Panc1 (cell line): Measurements from ENCODE around the gene TOGARAM2. TPM values are rescaled to one million over a fixed set of nuclear protein-coding genes. Genes with fewer than 3 reads are reported as not detected.

Experiments used
- ATAC-seq: fragments of 200-7000 bp; cut with Tn5 transposase; 2 replicates; pipeline ENCODE4 v1.9.1; 2020; ENCODE audit warnings: mild to moderate bottlenecking, moderate library complexity
- BruUV-seq: library from RNA; stranded (reverse); fragments of 400-500 nt; replicated peaks from 2 replicates; lab custom pipeline; 2021; lab: Mats Ljungman, UMichigan
- CTCF ChIA-PET: fragments of 300-600 bp; sonication (Branson Sonifier 250); formaldehyde crosslinking; loops from one replicate; lab custom pipeline; 2022; ENCODE audit warnings: antibody characterized with exemption; lab: Charles Lee
- POLR2A ChIA-PET: fragments of 300-600 bp; sonication (Branson Sonifier 250); formaldehyde crosslinking; loops from one replicate; lab custom pipeline; 2022; ENCODE audit warnings: antibody characterized with exemption; lab: Charles Lee
- DNase-seq: peaks from one replicate; pipeline ENCODE4 v3.0.0-alpha.2; 2010; ENCODE audit warnings: low read depth, low spot score
- H3K27ac ChIP-seq: 2 replicates; pipeline ENCODE4 v1.5.1; 2011; ENCODE audit warnings: mild to moderate bottlenecking, low read length, inconsistent platforms
- H3K27me3 ChIP-seq: fragments of 200-500 bp; sonication (Bioruptor generic); 2 replicates; pipeline ENCODE4 v1.6.0; 2014; ENCODE audit warnings: low read length, inconsistent platforms; ENCODE audit not compliant: control insufficient read depth, insufficient read depth
- H3K36me3 ChIP-seq: fragments of 200-500 bp; sonication (Bioruptor generic); 2 replicates; pipeline ENCODE4 v1.5.1; 2014; ENCODE audit warnings: inconsistent platforms, mild to moderate bottlenecking, low read length, moderate library complexity; ENCODE audit not compliant: control insufficient read depth, insufficient read depth
- H3K4me1 ChIP-seq: 2 replicates; pipeline ENCODE4 v1.5.1; 2011; ENCODE audit warnings: inconsistent platforms, mild to moderate bottlenecking, low read length, moderate library complexity; ENCODE audit not compliant: control insufficient read depth, insufficient read depth
- H3K4me3 ChIP-seq, 2 experiments: 2 replicates each; pipeline ENCODE4 v1.5.1; 2011 to 2012; ENCODE audit warnings: low read depth in 2 of 2, low read length in 2 of 2, mild to moderate bottlenecking in 2 of 2, inconsistent platforms in 1 of 2, moderate library complexity in 1 of 2
- H3K9me3 ChIP-seq: fragments of 200-500 bp; sonication (Bioruptor generic); 2 replicates; pipeline ENCODE4 v1.5.1; 2014; ENCODE audit warnings: low read depth, mild to moderate bottlenecking, inconsistent platforms, low read length, moderate library complexity; ENCODE audit not compliant: control insufficient read depth, insufficient read depth
- CTCF ChIP-seq: fragments of 450-650 bp; IDR thresholded peaks from 2 replicates; pipeline ENCODE4 v1.5.1; 2017; ENCODE audit warnings: mild to moderate bottlenecking
- POLR2AphosphoS5 ChIP-seq: IDR thresholded peaks from 2 replicates; pipeline ENCODE4 v1.6.1; 2012; ENCODE audit warnings: mild to moderate bottlenecking, low read depth, low read length, moderate library complexity
- REST ChIP-seq, 2 experiments: IDR thresholded peaks; 2 replicates each; pipeline ENCODE4 v1.6.1; 2011 to 2012; ENCODE audit warnings: low read depth in 2 of 2, control low read depth in 1 of 2, low read length in 1 of 2, mild to moderate bottlenecking in 1 of 2, moderate library complexity in 1 of 2; ENCODE audit not compliant: insufficient read depth in 1 of 2
- SIN3A ChIP-seq: IDR thresholded peaks from 2 replicates; pipeline ENCODE4 v1.6.1; 2012; ENCODE audit warnings: low read depth, mild to moderate bottlenecking, low read length, moderate library complexity, borderline replicate concordance; ENCODE audit not compliant: insufficient read depth
- TCF7L2 ChIP-seq: IDR thresholded peaks from 2 replicates; pipeline ENCODE4 v1.6.1; 2011; ENCODE audit warnings: mild to moderate bottlenecking, low read depth, low read length, inconsistent platforms
- in situ Hi-C: cut with HindIII; loops from 2 replicates; pipeline ENCODE4 v1.10.0; 2016; ENCODE audit warnings: low sequenced_read_pairs, low pct_unique_long_range_greater_than_20kb
- intact Hi-C: fragments of 100-400 bp; cut with micrococcal nuclease; formaldehyde crosslinking; loops from one replicate; pipeline ENCODE4 v1.10.0; 2022; ENCODE audit not compliant: unreplicated experiment
- total RNA-seq: library from RNA; stranded (reverse); gene quantifications from one replicate; pipeline ENCODE4 v1.2.1, GENCODE V29; 2021; ENCODE audit not compliant: unreplicated experiment

The TOGARAM2 gene
- total RNA-seq, 1 experiment from 2014 or later, result 0.44 TPM

- Histone ChIP-seq H3K27ac (no peak overlapping the region), H3K36me3 (no peaks in the 10 kb centered on the region), H3K27me3 (no peaks in the 10 kb centered on the region), H3K9me3 (no peaks in the 10 kb centered on the region), H3K4me1 (peaks cover 3% of the 10 kb centered on the region; the same call in 1 of the 2 replicates), H3K4me3 (no peak overlapping the region)
- ChIA-PET CTCF (no interaction called here), POLR2A (no interaction called here)
- no peak for TF ChIP-seq POLR2AphosphoS5
- TF ChIP-seq TCF7L2, result no peak
- no peak for TF ChIP-seq SIN3A
- TF ChIP-seq REST (IDR thresholded peaks at IDR 0.05; ENCODE audit: insufficient read depth in 1 of 2, low read depth in 2 of 2, low read length in 1 of 2), result no peak
- no peak for TF ChIP-seq CTCF
- no TSS peak for BruUV-seq
- DNase-seq (no peak), ATAC-seq (no peak)
- intact Hi-C loops (no loop called here), in situ Hi-C loops (no loop called here)
Observed at GRCh38 chr2:29015701-29016470, 34.8 kb downstream of the TOGARAM2 start.

GRCh38 chr2:29016504-29016903 lies 35.4 kb downstream of the TOGARAM2 start:
- CTCF ChIA-PET, result no interaction called here
- ATAC-seq, result no peak

More at GRCh38 chr2:29016504-29016903, 35.4 kb downstream of the TOGARAM2 start:
- POLR2A ChIA-PET, result interaction anchor here (0.7 kb wide), 1 partner anchor 11 kb away, joined by 3 read pairs; no protein-coding TSS in a partner anchor
- intact Hi-C loops (no loop called here), in situ Hi-C loops (no loop called here)
- H3K27ac ChIP-seq, result no peak overlapping the region
- no peaks in the 10 kb centered on the region for H3K36me3 ChIP-seq
- H3K4me3 ChIP-seq, result no peak overlapping the region
- peaks cover 3% of the 10 kb centered on the region; the same call in 1 of the 2 replicates for H3K4me1 ChIP-seq
- no peaks in the 10 kb centered on the region for H3K9me3 ChIP-seq
- TF ChIP-seq CTCF (no peak), SIN3A (no peak)
- no TSS peak for BruUV-seq
- H3K27me3 ChIP-seq, result no peaks in the 10 kb centered on the region
- no peak for DNase-seq
